GM12873 (cell line): Measurements from ENCODE around the gene UBE2G2.

ENCODE experiments used
- TF ChIP-seq, protein P1 (sequence below): IDR thresholded peaks from 2 replicates; pipeline ENCODE4 v1.5.1; 2012; ENCODE audit warnings: low read depth, mild to moderate bottlenecking, moderate library complexity, low read length, control low read depth; ENCODE audit not compliant: insufficient read depth; ENCODE audit errors: missing control alignments

Gene UBE2G2

DNA sequence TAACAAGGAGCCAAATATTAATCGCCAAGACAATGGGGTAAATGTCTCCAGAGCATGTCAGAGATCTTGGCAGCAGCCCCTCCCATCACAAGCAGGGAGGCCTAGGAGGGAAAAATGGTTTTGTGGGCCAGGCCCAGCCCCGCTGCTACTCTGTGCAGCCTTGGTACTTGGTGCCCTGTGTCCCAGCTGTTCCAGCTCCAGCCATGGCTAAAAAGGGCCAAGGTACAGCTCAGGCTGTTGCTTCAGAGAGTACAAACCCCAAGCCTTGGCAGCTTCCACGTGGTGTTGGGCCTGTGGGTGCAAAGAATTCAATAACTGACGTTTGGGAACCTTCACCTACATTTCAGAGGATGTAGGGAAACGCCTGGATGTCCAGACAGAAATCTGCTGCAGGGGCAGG, 10.4 kb downstream of the UBE2G2 start:
- TF ChIP-seq, protein P1, sequence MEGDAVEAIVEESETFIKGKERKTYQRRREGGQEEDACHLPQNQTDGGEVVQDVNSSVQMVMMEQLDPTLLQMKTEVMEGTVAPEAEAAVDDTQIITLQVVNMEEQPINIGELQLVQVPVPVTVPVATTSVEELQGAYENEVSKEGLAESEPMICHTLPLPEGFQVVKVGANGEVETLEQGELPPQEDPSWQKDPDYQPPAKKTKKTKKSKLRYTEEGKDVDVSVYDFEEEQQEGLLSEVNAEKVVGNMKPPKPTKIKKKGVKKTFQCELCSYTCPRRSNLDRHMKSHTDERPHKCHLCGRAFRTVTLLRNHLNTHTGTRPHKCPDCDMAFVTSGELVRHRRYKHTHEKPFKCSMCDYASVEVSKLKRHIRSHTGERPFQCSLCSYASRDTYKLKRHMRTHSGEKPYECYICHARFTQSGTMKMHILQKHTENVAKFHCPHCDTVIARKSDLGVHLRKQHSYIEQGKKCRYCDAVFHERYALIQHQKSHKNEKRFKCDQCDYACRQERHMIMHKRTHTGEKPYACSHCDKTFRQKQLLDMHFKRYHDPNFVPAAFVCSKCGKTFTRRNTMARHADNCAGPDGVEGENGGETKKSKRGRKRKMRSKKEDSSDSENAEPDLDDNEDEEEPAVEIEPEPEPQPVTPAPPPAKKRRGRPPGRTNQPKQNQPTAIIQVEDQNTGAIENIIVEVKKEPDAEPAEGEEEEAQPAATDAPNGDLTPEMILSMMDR: no peak

DNA sequence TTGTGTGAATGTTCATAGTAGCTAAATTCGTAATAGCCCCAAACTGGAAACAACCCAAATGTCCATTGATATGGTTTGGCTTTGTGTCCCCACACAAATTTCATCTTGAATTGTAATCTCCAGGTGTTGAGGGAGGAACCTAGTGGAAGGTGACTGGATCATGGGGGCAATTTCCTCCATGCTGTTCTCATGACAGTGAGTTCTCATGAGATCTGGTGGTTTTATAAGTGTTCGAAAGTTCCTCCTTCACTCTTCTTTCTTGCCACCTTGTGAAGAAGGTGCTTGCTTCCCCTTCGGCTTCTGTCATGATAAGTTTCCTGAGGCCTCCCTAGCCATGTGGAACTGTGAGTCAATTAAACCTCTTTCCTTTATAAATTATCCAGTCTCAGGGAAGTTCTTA, 11.3 kb downstream of the UBE2G2 start:
- TF ChIP-seq, protein P1: no peak

DNA sequence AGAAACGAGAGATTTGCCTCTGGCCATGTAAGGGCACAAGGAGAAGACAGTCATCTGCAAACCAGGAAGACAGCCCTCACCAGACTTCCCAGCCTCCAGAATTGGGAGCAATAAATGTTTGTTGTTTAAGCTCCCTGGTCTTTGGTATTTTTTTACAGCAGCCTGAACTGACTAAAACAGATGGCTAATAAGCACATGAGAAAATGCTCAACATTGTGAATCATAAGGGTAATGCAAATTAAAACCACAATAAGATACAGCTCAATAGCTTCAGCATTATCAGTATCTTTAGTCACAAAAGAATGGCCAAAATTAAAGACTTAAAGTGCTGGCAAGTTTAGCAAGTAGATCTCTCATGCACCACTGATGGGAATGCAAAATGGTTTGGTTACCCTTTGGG, 11.7 kb downstream of the UBE2G2 start:
- TF ChIP-seq, protein P1: no peak

DNA sequence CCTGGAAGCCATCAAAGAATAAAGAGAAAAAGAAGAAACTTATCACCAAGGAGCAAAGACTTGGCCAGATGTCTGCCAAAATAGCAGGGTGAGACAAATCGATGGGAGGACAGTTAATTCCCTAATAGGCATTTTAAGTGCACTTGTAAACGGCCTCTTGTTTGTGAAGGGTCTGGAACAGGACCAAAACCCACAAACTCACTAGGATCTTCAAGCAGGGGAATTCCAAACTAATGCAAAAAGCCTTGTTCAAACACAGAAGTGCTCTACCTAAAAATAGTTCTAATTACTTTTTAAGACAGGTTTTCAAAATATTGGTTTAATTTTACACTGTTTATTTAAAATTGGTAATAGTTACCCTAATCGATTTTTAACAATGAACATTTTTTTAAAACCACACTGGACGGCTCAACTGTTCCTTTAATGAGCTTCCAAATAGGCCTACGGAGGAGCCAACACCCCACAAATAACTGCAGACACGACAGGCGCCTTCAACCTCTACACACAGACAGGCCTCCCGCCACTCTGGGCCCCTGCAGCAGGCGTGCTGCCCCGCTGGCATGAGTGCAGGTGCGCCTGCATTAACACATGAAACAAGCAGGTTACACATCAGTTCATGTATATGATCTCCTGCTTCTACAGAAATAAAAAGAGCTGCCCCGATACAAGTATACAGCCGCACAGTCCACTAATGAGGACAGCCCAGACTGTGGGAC, 15.8 kb downstream of the UBE2G2 start:
- TF ChIP-seq, protein P1: no peak

DNA sequence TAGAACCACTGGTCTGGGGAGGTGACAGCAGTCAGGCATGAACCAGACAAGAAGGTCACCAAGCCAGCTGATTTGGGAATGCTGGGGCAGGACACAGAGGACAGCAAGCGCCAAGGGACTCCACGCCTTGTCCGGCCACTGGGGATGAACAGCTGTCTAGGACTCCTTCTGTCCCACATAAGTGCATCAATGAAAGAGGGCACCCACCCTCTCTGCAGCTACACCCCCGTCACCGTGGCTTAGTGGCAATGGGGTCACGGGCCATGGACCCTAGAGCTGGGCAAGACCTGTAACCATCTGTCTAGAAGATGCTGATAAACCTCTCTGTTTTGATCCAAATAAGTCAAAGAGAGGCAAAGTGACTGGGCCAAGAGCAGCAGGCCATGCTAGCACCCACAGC, 16.8 kb downstream of the UBE2G2 start:
- TF ChIP-seq, protein P1: no peak

DNA sequence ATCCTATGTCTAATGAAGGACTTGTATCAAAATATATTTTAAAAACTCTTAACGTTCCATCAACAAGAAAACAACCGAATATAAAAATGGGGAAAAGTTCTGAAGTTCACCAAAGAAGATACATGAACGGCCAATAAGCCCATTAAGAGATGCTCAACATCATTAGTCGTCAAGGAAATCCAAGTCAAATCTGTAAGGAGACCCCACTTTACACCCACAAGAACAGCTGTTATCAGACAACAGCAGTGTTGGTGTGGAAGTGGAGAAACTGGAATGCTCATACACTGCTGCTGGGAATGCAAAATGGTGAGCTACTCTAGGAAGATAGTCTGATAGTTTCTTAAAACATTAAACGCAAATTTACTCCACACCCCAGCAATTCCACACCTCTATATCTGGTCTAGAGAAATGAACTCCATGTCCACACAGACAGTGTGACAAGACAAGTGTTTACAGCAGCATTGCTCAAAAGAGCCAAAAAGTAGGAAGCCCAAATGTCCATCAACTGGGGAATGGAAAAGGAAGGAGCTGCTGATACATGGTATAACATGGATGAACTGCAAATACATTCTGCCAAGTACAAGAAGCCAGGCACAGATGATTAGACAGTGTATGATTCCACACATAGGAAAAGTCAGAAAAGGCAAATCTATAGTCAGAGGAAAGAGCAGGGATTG, 18.5 kb downstream of the UBE2G2 start:
- TF ChIP-seq, protein P1: no peak

DNA sequence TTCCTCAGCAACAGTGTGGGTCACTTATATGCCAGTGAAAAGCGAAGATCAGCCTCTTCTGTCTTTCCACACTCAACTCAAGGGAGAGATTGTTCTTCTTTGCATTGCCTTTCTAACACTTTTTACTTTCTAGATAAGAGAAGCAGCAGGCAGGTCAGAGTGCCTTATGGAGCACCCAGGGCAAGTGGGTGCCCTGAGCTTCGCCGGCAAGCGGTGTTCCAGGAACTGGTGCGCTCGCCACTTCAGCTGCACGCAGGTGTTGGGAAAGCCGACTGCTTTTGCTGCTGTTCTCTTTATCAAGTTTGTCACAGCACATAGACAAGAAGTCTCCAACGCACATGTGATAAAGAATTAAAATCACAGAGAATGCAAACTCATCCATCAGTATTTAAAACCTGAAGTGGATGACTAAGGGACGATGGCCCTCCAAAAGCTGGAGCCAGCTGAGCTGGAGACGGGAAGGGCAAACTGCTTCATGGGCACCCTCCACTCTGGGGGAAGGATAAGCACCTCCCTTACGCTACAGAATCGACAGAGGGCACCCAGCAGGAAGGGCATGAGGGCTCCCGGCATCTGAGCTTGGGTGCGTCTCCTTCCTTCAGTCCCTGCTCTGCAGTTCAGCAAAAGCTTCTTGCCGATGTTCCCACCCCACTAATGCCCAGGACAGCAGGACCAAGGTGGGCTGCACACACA, 20.7 kb downstream of the UBE2G2 start:
- TF ChIP-seq, protein P1: no peak
